ENCODE measurements around the gene PARVB. TPM values are rescaled to one million over a fixed set of nuclear protein-coding genes. Genes with fewer than 3 reads are reported as not detected.

Gene PARVB
- polyA plus RNA-seq, 1 experiment: 65.8 TPM

GRCh38 chr22:44186121-44186510, 162.0 kb downstream of the PARVB start:
- ChIA-PET POLR2A (no interaction called here), CTCF (interaction anchor here (1.7 kb wide), 1 partner anchor 9 kb away, joined by 4 read pairs; no protein-coding TSS in a partner anchor)
- H3K4me3 ChIP-seq (ENCODE audit: low read depth, low read length): no peak overlapping the region
- TF ChIP-seq CTCF (IDR thresholded peaks at IDR 0.05; ENCODE audit: insufficient read depth, low read depth, low read length): no peak
- H3K27me3 ChIP-seq (ENCODE audit: control insufficient read depth, insufficient read depth, low read length): peaks cover 7% of the 10 kb centered on the region; the same call in 1 of the 2 replicates
- DNase-seq (ENCODE audit: low read depth): no peak
- H3K36me3 ChIP-seq (ENCODE audit: control insufficient read depth, insufficient read depth, low read length): no peaks in the 10 kb centered on the region

GRCh38 chr22:44186737-44187136, 162.6 kb downstream of the PARVB start:
- peaks cover 7% of the 10 kb centered on the region; the same call in 1 of the 2 replicates for H3K27me3 ChIP-seq (ENCODE audit: control insufficient read depth, insufficient read depth, low read length)
- no peak for TF ChIP-seq CTCF (IDR thresholded peaks at IDR 0.05; ENCODE audit: insufficient read depth, low read depth, low read length)
- no peak overlapping the region for H3K4me3 ChIP-seq (ENCODE audit: low read depth, low read length)
- no peak for DNase-seq (ENCODE audit: low read depth)
- POLR2A ChIA-PET: no interaction called here
- H3K36me3 ChIP-seq (ENCODE audit: control insufficient read depth, insufficient read depth, low read length): no peaks in the 10 kb centered on the region
- CTCF ChIA-PET: interaction anchor here (1.7 kb wide), 1 partner anchor 9 kb away, joined by 4 read pairs; no protein-coding TSS in a partner anchor

- ChIA-PET CTCF (no interaction called here), POLR2A (no interaction called here)
- H3K4me3 ChIP-seq (ENCODE audit: low read depth, low read length): no peak overlapping the region
- no peak for TF ChIP-seq CTCF (IDR thresholded peaks at IDR 0.05; ENCODE audit: insufficient read depth, low read depth, low read length)
- no peak for DNase-seq (ENCODE audit: low read depth)
- H3K27me3 ChIP-seq (ENCODE audit: control insufficient read depth, insufficient read depth, low read length): 0 out of 2 replicates have a peak, but pooled peaks cover 2% of the 10 kb centered on the region
- no peaks in the 10 kb centered on the region for H3K36me3 ChIP-seq (ENCODE audit: control insufficient read depth, insufficient read depth, low read length)
Measured at GRCh38 chr22:44187652-44188230, 163.6 kb downstream of the PARVB start.

- CTCF ChIA-PET: no interaction called here
- Histone ChIP-seq H3K27me3 (ENCODE audit: control insufficient read depth, insufficient read depth, low read length) (peaks cover 2% of the 10 kb centered on the region; the same call in 1 of the 2 replicates), H3K36me3 (ENCODE audit: control insufficient read depth, insufficient read depth, low read length) (no peaks in the 10 kb centered on the region), H3K4me3 (ENCODE audit: low read depth, low read length) (no peak overlapping the region)
- DNase-seq (ENCODE audit: low read depth): no peak
- no peak for TF ChIP-seq CTCF (IDR thresholded peaks at IDR 0.05; ENCODE audit: insufficient read depth, low read depth, low read length)
- POLR2A ChIA-PET: no interaction called here
Measured at GRCh38 chr22:44188316-44188715, 164.2 kb downstream of the PARVB start.

- peaks cover 7% of the 10 kb centered on the region for H3K27me3 ChIP-seq (ENCODE audit: control insufficient read depth, insufficient read depth, low read length)
- DNase-seq (ENCODE audit: low read depth): no peak
- ChIA-PET CTCF (interaction anchor here (0.9 kb wide), 1 partner anchor 10 kb away, joined by 3 read pairs; no protein-coding TSS in a partner anchor), POLR2A (no interaction called here)
- TF ChIP-seq CTCF (IDR thresholded peaks at IDR 0.05; ENCODE audit: insufficient read depth, low read depth, low read length): no peak
- H3K36me3 ChIP-seq (ENCODE audit: control insufficient read depth, insufficient read depth, low read length): no peaks in the 10 kb centered on the region
- no peak overlapping the region for H3K4me3 ChIP-seq (ENCODE audit: low read depth, low read length)
Measured at GRCh38 chr22:44188986-44189630, 165.0 kb downstream of the PARVB start.

Data from BJ (cell line).